Left forelimb (tissue), 1 donor: ENCODE data around the gene FOXK2.
"Not testable (repeated sequence)": the region's sequence is repeated elsewhere in the genome, so short reads cannot be mapped to it uniquely, and the experiment has no call there.

ENCODE experiments used
- DNase-seq: peaks from one replicate; pipeline ENCODE4 v3.0.0-alpha.2; 2018; ENCODE audit warnings: low spot score

The FOXK2 gene

GRCh38 chr17:82563745-82564144, 44.2 kb downstream of the FOXK2 start:
- not testable (repeated sequence) for DNase-seq

GRCh38 chr17:82564241-82564640, 44.7 kb downstream of the FOXK2 start:
- DNase-seq = no peak

- no peak for DNase-seq
These were observed 46.0 kb downstream of the FOXK2 start for GRCh38 chr17:82565551-82565950.

- no peak for DNase-seq
These were observed 46.8 kb downstream of the FOXK2 start for GRCh38 chr17:82566129-82566960.

- DNase-seq = no peak
These were observed 47.8 kb downstream of the FOXK2 start for GRCh38 chr17:82567286-82567685.

GRCh38 chr17:82568997-82569393, 49.5 kb downstream of the FOXK2 start:
- no peak for DNase-seq

- DNase-seq = no peak
These were observed 50.1 kb downstream of the FOXK2 start for GRCh38 chr17:82569621-82570020.

GRCh38 chr17:82570277-82570676, 50.7 kb downstream of the FOXK2 start:
- no peak for DNase-seq

- no peak for DNase-seq
These were observed 52.3 kb downstream of the FOXK2 start for GRCh38 chr17:82571855-82572254.

GRCh38 chr17:82574041-82574440, 54.5 kb downstream of the FOXK2 start:
- no peak for DNase-seq

GRCh38 chr17:82575581-82576221, 56.2 kb downstream of the FOXK2 start:
- not testable (repeated sequence) for DNase-seq

- no peak for DNase-seq
These were observed 57.8 kb downstream of the FOXK2 start for GRCh38 chr17:82577300-82577699.

- not testable (repeated sequence) for DNase-seq
These were observed 60.4 kb downstream of the FOXK2 start for GRCh38 chr17:82579969-82580368.

- no peak for DNase-seq
These were observed 62.7 kb downstream of the FOXK2 start for GRCh38 chr17:82582213-82582612.

- no peak for DNase-seq
These were observed 63.2 kb downstream of the FOXK2 start for GRCh38 chr17:82582709-82583108.

GRCh38 chr17:82583720-82584234, 64.2 kb downstream of the FOXK2 start:
- DNase-seq = no peak

GRCh38 chr17:82585935-82586575, 66.5 kb downstream of the FOXK2 start:
- DNase-seq = not testable (repeated sequence)

- DNase-seq = no peak
These were observed 67.2 kb downstream of the FOXK2 start for GRCh38 chr17:82586576-82587233.

GRCh38 chr17:82587234-82588086, 67.9 kb downstream of the FOXK2 start:
- DNase-seq = no peak

- DNase-seq = no peak
These were observed 69.0 kb downstream of the FOXK2 start for GRCh38 chr17:82588266-82589175.
